ENCODE measurements around the gene ANKRD37.
"Not testable (repeated sequence)": the region's sequence is repeated elsewhere in the genome, so short reads cannot be mapped to it uniquely, and the experiment has no call there.

The ANKRD37 gene

GRCh38 chr4:185396724-185397385 lies at the start of gene ANKRD37:
TSS of gene ANKRD37 (plus strand) at chr4:185396841. CDS start at chr4:185396924, 83 bp downstream.
- no peak for DNase-seq

GRCh38 chr4:185346975-185347601 lies 49.6 kb upstream of the ANKRD37 start:
- DNase-seq: no peak

DNA sequence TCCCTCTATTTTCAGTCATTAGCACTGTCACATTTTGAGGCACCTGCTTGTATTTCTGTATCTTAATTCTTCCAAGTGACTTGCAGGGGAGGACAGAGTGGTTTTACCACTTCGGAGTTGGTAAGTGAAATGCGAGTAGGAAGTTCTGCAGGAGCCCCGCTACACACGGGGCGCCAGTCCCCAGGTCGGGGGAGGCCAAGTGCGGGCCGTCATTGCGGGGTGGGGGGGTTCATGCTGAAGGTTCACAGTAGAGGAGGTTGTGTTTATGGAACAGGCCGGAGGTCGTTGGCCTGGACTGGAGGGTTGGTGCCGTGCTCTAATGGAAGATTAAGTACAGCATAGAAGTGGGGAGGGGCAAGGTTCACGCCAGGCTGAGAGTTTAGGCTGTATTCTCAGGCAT lies 45.0 kb upstream of the ANKRD37 start:
- DNase-seq: no peak

DNA sequence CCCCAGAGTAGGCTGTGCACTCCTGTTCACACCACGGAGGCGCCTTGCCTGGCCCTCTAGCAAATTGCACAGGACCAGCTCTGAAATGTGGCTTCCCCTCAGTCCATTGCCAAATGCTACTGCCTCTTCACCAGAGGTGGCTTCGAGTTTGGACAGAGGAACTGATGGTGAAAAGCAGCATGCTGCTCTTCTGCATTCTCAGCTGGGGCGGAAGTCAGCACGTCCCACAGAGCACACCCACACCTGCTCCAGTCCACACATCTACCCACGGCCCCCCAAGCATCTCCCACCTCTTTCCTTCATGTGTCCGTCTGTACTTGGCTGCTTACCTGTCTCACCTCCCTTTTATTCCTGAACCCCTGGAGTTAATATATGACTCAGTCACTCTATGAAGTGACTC lies 44.4 kb upstream of the ANKRD37 start:
- DNase-seq: no peak

GRCh38 chr4:185352741-185353140 lies 43.9 kb upstream of the ANKRD37 start:
- DNase-seq: no peak

DNA sequence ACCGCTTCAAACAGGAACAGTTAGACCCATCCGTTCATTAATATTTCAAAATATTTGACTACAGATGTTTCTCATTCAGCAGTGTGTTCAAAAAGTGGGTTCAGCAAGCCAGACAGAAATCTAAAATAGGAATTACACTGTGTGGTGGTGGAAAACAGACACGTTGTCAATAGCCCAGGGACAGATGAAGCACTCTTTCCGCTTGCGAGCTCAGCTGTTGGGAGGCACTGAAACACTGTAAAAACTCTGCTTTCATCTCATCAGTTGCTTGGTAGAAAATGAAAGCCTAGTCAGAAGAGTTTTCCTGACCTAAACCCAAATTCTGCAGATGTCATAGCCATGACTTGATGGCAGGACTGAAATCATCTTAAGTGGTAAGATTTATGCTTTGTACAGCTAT lies 39.4 kb upstream of the ANKRD37 start:
- DNase-seq: no peak

GRCh38 chr4:185357733-185358440 lies 38.8 kb upstream of the ANKRD37 start:
- DNase-seq: no peak

DNA sequence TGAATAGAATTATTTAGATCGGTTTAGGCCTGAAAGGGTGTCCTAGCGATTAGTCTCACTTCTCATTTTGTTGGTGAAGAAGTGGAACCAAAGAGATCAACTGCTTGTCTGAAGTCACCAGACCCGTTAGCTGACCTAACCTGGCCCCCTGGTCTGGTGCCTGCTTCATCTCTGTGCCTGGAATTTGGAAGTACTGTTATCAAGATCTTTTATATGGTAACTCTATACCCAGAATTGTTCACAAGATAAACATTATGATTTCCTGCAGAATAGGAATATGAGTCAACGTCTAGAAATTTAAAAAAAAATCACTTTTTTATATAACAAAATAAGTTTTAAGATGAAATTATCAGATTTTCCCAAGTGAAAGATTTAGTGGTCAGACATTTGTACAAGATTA lies 38.1 kb upstream of the ANKRD37 start:
- no peak for DNase-seq

- DNase-seq: no peak
Measured at GRCh38 chr4:185358959-185359358, 37.7 kb upstream of the ANKRD37 start.

- no peak for DNase-seq
Measured at GRCh38 chr4:185359767-185360446, 36.7 kb upstream of the ANKRD37 start.

DNA sequence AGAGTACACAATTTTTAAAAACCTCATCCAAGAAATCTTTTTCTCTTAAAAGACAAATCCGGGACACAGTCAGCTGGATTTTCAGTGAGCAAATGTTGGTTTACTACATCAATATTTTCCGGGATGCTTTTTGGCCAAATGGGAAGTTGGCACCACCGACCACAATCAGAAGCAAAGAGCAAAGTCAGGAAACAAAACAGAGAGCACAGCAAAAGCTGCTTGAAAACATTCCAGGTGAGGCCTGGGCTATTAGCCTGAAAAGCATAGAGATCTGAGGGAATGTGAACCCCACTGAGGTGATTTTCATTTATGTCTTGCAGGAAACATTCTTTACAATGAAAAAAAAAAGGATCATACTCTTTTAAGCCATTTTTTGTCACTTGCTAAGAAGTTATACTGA lies 34.8 kb upstream of the ANKRD37 start:
- no peak for DNase-seq

- DNase-seq: not testable (repeated sequence)
Measured at GRCh38 chr4:185362570-185362969, 34.1 kb upstream of the ANKRD37 start.

DNA sequence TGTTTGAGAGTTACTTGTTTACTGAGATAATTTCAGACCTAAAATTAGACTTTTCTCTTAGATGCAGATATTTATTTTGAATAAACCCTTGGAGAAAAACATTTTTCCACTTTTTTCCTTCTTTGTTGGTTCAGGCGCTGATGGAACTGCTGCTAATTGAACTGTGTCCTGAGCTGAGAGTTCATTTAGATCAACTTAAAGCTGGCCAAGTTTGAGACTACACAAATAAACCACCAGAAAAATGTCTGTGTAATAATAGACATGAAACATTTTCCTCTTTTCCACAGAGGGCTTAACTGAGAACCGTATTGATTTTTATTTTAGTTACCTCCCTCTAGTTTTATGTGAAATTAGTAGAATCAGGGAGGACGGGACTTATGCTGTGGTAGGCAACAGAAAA lies 33.4 kb upstream of the ANKRD37 start:
- DNase-seq: no peak

- DNase-seq: no peak
Measured at GRCh38 chr4:185364886-185365285, 31.8 kb upstream of the ANKRD37 start.

- no peak for DNase-seq
Measured at GRCh38 chr4:185369731-185370130, 26.9 kb upstream of the ANKRD37 start.

- no peak for DNase-seq
Measured at GRCh38 chr4:185370268-185370949, 26.2 kb upstream of the ANKRD37 start.

- DNase-seq: no peak
Measured at GRCh38 chr4:185371702-185372101, 24.9 kb upstream of the ANKRD37 start.

GRCh38 chr4:185374027-185374426 lies 22.6 kb upstream of the ANKRD37 start:
- no peak for DNase-seq

DNA sequence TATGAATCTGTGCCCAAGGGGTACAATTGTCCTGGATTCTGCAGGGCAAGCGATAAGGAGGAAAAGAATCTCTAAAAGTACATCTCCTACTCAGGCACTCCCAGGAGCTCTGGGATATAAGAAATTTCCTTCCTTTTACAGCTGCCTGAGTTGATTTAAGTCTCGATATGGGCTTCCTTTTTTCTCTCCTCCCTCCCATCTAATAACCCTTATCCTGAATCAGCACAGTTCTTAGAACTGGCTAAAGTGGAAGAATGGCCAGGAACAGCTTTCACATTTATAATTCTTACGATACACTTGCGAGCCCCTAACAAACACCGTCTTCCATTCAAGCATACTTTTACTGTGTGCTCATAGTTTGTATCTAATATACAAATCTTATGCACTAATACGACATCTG lies 22.1 kb upstream of the ANKRD37 start:
- DNase-seq: no peak

DNA sequence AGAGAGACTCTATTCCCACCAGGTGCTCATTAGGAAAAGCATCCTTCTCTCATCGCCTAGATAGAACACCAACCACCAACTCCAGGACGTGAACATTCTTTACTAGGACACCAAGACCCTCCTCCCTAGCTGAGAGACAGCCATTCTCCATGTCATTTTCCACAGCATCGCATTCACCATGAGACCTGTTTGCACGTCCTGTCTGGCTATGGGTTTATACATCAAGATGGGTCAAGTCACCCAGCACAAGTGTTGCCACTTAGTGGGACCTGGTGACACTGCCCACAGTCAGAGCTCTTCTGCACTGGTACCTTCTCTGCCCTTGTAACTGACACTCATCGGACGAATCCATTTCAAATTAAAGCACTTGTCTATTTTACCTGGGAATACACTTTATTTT lies 18.4 kb upstream of the ANKRD37 start:
- DNase-seq: no peak

- no peak for DNase-seq
Measured at GRCh38 chr4:185379326-185380295, 17.0 kb upstream of the ANKRD37 start.

GRCh38 chr4:185380320-185380719 lies 16.3 kb upstream of the ANKRD37 start:
- no peak for DNase-seq
